H9 (cell line): Measurements from ENCODE around the gene C10orf71. TPM values are rescaled to one million over a fixed set of nuclear protein-coding genes. Genes with fewer than 3 reads are reported as not detected.

ENCODE experiments used
- DNase-seq: peaks from one replicate; pipeline ENCODE4 v3.0.0-alpha.2; 2017
- H2AFZ ChIP-seq: one replicate; pipeline ENCODE4 v1.6.1; 2013; ENCODE audit warnings: mild to moderate bottlenecking, low read length, control low read depth, moderate library complexity
- H2AK5ac ChIP-seq: 2 replicates; pipeline ENCODE4 v1.6.1; 2013; ENCODE audit warnings: low read length, control low read depth, mixed read lengths; ENCODE audit not compliant: insufficient read length
- H2BK120ac ChIP-seq: one replicate; pipeline ENCODE4 v1.6.1; 2013; ENCODE audit warnings: low read depth, mild to moderate bottlenecking, low read length, control low read depth, inconsistent platforms; ENCODE audit not compliant: poor library complexity, severe bottlenecking
- H2BK12ac ChIP-seq: 2 replicates; pipeline ENCODE4 v1.6.1; 2013; ENCODE audit warnings: low read length, control low read depth, mixed read lengths, low read depth; ENCODE audit not compliant: insufficient read length
- H2BK15ac ChIP-seq: 2 replicates; pipeline ENCODE4 v1.6.1; 2013; ENCODE audit warnings: low read depth, low read length, control low read depth
- H2BK20ac ChIP-seq: one replicate; pipeline ENCODE4 v1.6.1; 2013; ENCODE audit warnings: low read depth, mild to moderate bottlenecking, low read length, control low read depth, inconsistent platforms; ENCODE audit not compliant: poor library complexity, severe bottlenecking
- H2BK5ac ChIP-seq: 2 replicates; pipeline ENCODE4 v1.6.1; 2013; ENCODE audit warnings: low read length, control low read depth, mixed read lengths; ENCODE audit not compliant: insufficient read length
- H3K14ac ChIP-seq: 2 replicates; pipeline ENCODE4 v1.6.1; 2013; ENCODE audit warnings: low read length, control low read depth; ENCODE audit not compliant: insufficient read depth
- H3K18ac ChIP-seq: 2 replicates; pipeline ENCODE4 v1.6.1; 2013; ENCODE audit warnings: low read depth, mild to moderate bottlenecking, mixed read lengths, low read length, control low read depth; ENCODE audit not compliant: insufficient read length
- H3K23ac ChIP-seq: 2 replicates; pipeline ENCODE4 v1.6.1; 2013; ENCODE audit warnings: low read length, control low read depth, mixed read lengths, low read depth; ENCODE audit not compliant: insufficient read length
- H3K23me2 ChIP-seq: 2 replicates; pipeline ENCODE4 v1.6.1; 2013; ENCODE audit warnings: low read depth, mild to moderate bottlenecking, mixed read lengths, low read length, control low read depth; ENCODE audit not compliant: insufficient read length, poor library complexity, severe bottlenecking
- H3K27ac ChIP-seq: 2 replicates; pipeline ENCODE4 v1.5.1; 2013; ENCODE audit warnings: low read length, control low read depth, mixed read lengths, low read depth; ENCODE audit not compliant: insufficient read length
- H3K27me3 ChIP-seq: 2 replicates; pipeline ENCODE4 v1.6.1; 2013; ENCODE audit warnings: low read length, control low read depth, inconsistent platforms; ENCODE audit not compliant: insufficient read depth
- H3K4ac ChIP-seq: 2 replicates; pipeline ENCODE4 v1.6.1; 2013; ENCODE audit warnings: low read depth, mild to moderate bottlenecking, control low read depth, inconsistent platforms, low read length, moderate library complexity
- H3K4me1 ChIP-seq: 2 replicates; pipeline ENCODE4 v1.6.1; 2013; ENCODE audit warnings: low read length, control low read depth, inconsistent platforms; ENCODE audit not compliant: insufficient read depth
- H3K4me2 ChIP-seq: 2 replicates; pipeline ENCODE4 v1.6.1; 2013; ENCODE audit warnings: low read length, control low read depth, mixed read lengths; ENCODE audit not compliant: insufficient read length, insufficient read depth
- H3K56ac ChIP-seq: 2 replicates; pipeline ENCODE4 v1.6.1; 2013; ENCODE audit warnings: low read depth, mild to moderate bottlenecking, mixed read lengths, low read length, control low read depth; ENCODE audit not compliant: insufficient read length
- H3K79me1 ChIP-seq: 2 replicates; pipeline ENCODE4 v1.6.1; 2013; ENCODE audit warnings: low read depth, mild to moderate bottlenecking, moderate library complexity, low read length, control low read depth, inconsistent platforms; ENCODE audit not compliant: insufficient read depth, poor library complexity, severe bottlenecking
- H3K79me2 ChIP-seq: 2 replicates; pipeline ENCODE4 v1.6.1; 2013; ENCODE audit warnings: low read length, control low read depth, inconsistent platforms; ENCODE audit not compliant: insufficient read depth
- H3K9ac ChIP-seq: 2 replicates; pipeline ENCODE4 v1.6.1; 2013; ENCODE audit warnings: low read length, control low read depth, mixed read lengths; ENCODE audit not compliant: insufficient read length; ENCODE audit errors: extremely low read depth
- H3K9me3 ChIP-seq: one replicate; pipeline ENCODE4 v1.6.1; 2013; ENCODE audit warnings: low read depth, low read length, inconsistent platforms; ENCODE audit not compliant: control insufficient read depth
- H3T11ph ChIP-seq: one replicate; pipeline ENCODE4 v1.6.1; 2013; ENCODE audit warnings: mild to moderate bottlenecking, low read length, control low read depth, inconsistent platforms
- H4K20me1 ChIP-seq: one replicate; pipeline ENCODE4 v1.6.1; 2013; ENCODE audit not compliant: control insufficient read depth, insufficient read length, insufficient read depth
- H4K5ac ChIP-seq: 2 replicates; pipeline ENCODE4 v1.6.1; 2013; ENCODE audit warnings: low read depth, mild to moderate bottlenecking, mixed read lengths, low read length, control low read depth; ENCODE audit not compliant: insufficient read length
- H4K8ac ChIP-seq: replicated peaks from 2 replicates; pipeline ENCODE4 v1.6.1; 2013; ENCODE audit warnings: low read length, control low read depth, mixed read lengths, low read depth; ENCODE audit not compliant: insufficient read length
- H4K91ac ChIP-seq: 2 replicates; pipeline ENCODE4 v1.6.1; 2013; ENCODE audit warnings: low read depth, mild to moderate bottlenecking, moderate library complexity, mixed read lengths, low read length, control low read depth; ENCODE audit not compliant: insufficient read length
- H3K27ac Mint-ChIP-seq, 3 experiments: 2 replicates in 2 of 3; 3 replicates in 1 of 3; pipeline ENCODE4 v1.8.0; 2020 to 2021; ENCODE audit warnings: mixed read lengths in 3 of 3, mild to moderate bottlenecking in 1 of 3, moderate library complexity in 1 of 3
- H3K27me3 Mint-ChIP-seq: 2 replicates; pipeline ENCODE4 v1.8.0; 2021; ENCODE audit warnings: low read depth, mild to moderate bottlenecking, moderate library complexity, mixed read lengths
- H3K36me3 Mint-ChIP-seq, 3 experiments: 2 replicates in 2 of 3; 3 replicates in 1 of 3; pipeline ENCODE4 v1.8.0; 2020 to 2021; ENCODE audit warnings: low read depth in 3 of 3, mixed read lengths in 3 of 3; ENCODE audit not compliant: insufficient read depth in 1 of 3
- H3K4me1 Mint-ChIP-seq, 2 experiments: 2 replicates each; pipeline ENCODE4 v1.8.0; 2020; ENCODE audit warnings: mixed read lengths in 2 of 2
- H3K4me3 Mint-ChIP-seq, 2 experiments: 2 replicates in 1 of 2; 3 replicates in 1 of 2; pipeline ENCODE4 v1.8.0; 2020 to 2021; ENCODE audit warnings: mild to moderate bottlenecking in 2 of 2, mixed read lengths in 2 of 2, moderate library complexity in 1 of 2
- H3K9me3 Mint-ChIP-seq, 2 experiments: 2 replicates in 1 of 2; 3 replicates in 1 of 2; pipeline ENCODE4 v1.8.0; 2020; ENCODE audit warnings: mild to moderate bottlenecking in 2 of 2, mixed read lengths in 2 of 2, moderate library complexity in 1 of 2
- CTCF ChIP-seq: fragments of 200-600 bp; sonication (generic); conservative IDR thresholded peaks from 3 replicates; pipeline ENCODE4 v1.8.0; 2021; ENCODE audit warnings: antibody characterized with exemption, mild to moderate bottlenecking
- WGBS: extraction: QIAGEN DNeasy Blood & Tissue Kit; methylation state at CpG from one replicate; pipeline ENCODE4 v1.1.7; 2013; ENCODE audit warnings: missing lambda C conversion rate, low lambda C conversion rate, mixed read lengths; ENCODE audit not compliant: insufficient read length; ENCODE audit errors: extremely low coverage; 5-methylcytosine and 5-hydroxymethylcytosine counted together
- total RNA-seq: library from RNA; stranded (reverse); gene quantifications from 2 replicates; pipeline ENCODE4 v1.2.1, GENCODE V29; 2021

Gene C10orf71
- total RNA-seq, 1 experiment from 2014 or later, result not detected

- no peak overlapping the region for H2BK5ac ChIP-seq
- Mint-ChIP-seq H3K4me1 (no peaks in the 10 kb centered on the region), H3K9me3 (no peaks in the 10 kb centered on the region), H3K36me3 (no peaks in the 10 kb centered on the region), H3K27ac (no peak overlapping the region), H3K27me3 (peaks cover 16% of the 10 kb centered on the region), H3K4me3 (no peak overlapping the region)
- H4K5ac ChIP-seq, result no peak overlapping the region
- H4K8ac ChIP-seq, result no peak overlapping the region
- WGBS, result no CpG with 5 or more reads among the region's 4 CpGs
- H3K23me2 ChIP-seq, result no peaks in the 10 kb centered on the region
- H3K4me1 ChIP-seq, result no peaks in the 10 kb centered on the region
- no peaks in the 10 kb centered on the region for H3K79me1 ChIP-seq
- TF ChIP-seq CTCF, result no peak
- H3K23ac ChIP-seq, result no peak overlapping the region
- H3K27ac ChIP-seq, result no peak overlapping the region
- H4K91ac ChIP-seq, result no peak overlapping the region
- no peak overlapping the region for H2BK15ac ChIP-seq
- H2AK5ac ChIP-seq, result no peak overlapping the region
- no peak for DNase-seq
- H2BK120ac ChIP-seq, result no peak overlapping the region
- H4K20me1 ChIP-seq, result no peaks in the 10 kb centered on the region
- no peak overlapping the region for H3K9ac ChIP-seq
- no peak overlapping the region for H2BK20ac ChIP-seq
- H2BK12ac ChIP-seq, result no peak overlapping the region
- H3K14ac ChIP-seq, result no peak overlapping the region
- H3K4ac ChIP-seq, result no peak overlapping the region
- no peak overlapping the region for H2AFZ ChIP-seq
- H3K56ac ChIP-seq, result no peak overlapping the region
- H3K79me2 ChIP-seq, result no peaks in the 10 kb centered on the region
- no peak overlapping the region for H3K18ac ChIP-seq
- H3K27me3 ChIP-seq, result no peaks in the 10 kb centered on the region
- H3K9me3 ChIP-seq, result no peaks in the 10 kb centered on the region
- H3T11ph ChIP-seq, result no peak overlapping the region
- no peak overlapping the region for H3K4me2 ChIP-seq
Measured at GRCh38 chr10:49311555-49312236, 12.7 kb downstream of the C10orf71 start.
